WTC11 (cell line): ENCODE measurements around the gene CD101. TPM values are rescaled to one million over a fixed set of nuclear protein-coding genes. Genes with fewer than 3 reads are reported as not detected.

Experiments used
- ATAC-seq: fragments of 200-7000 bp; cut with Tn5 transposase; 2 replicates; pipeline ENCODE4 v1.10.0; 2021; ENCODE audit warnings: mild to moderate bottlenecking, moderate library complexity
- CTCF ChIA-PET: fragments of 300-600 bp; sonication (Branson Sonifier 250); formaldehyde crosslinking; loops from one replicate; lab custom pipeline; 2021; ENCODE audit warnings: antibody characterized with exemption; lab: Charles Lee
- POLR2A ChIA-PET: fragments of 350-600 bp; sonication (Branson Sonifier 250); formaldehyde crosslinking; loops from one replicate; lab custom pipeline; 2021; ENCODE audit warnings: antibody characterized with exemption; lab: Charles Lee
- DNase-seq: peaks from one replicate; pipeline ENCODE4 v3.0.0; 2021; ENCODE audit warnings: low spot score
- H3K27ac Mint-ChIP-seq: 2 replicates; pipeline ENCODE4 v1.8.0; 2021; ENCODE audit warnings: mixed read lengths
- H3K27me3 Mint-ChIP-seq: 2 replicates; pipeline ENCODE4 v1.8.0; 2021; ENCODE audit warnings: low read depth, mild to moderate bottlenecking, moderate library complexity, mixed read lengths
- H3K36me3 Mint-ChIP-seq: 2 replicates; pipeline ENCODE4 v1.8.0; 2021; ENCODE audit warnings: mixed read lengths
- H3K4me1 Mint-ChIP-seq: 2 replicates; pipeline ENCODE4 v1.8.0; 2022; ENCODE audit warnings: mixed read lengths
- H3K4me3 Mint-ChIP-seq: 2 replicates; pipeline ENCODE4 v1.8.0; 2021; ENCODE audit warnings: mild to moderate bottlenecking, moderate library complexity, mixed read lengths
- H3K9me3 Mint-ChIP-seq: 2 replicates; pipeline ENCODE4 v1.8.0; 2021; ENCODE audit warnings: mixed read lengths
- ATF1 ChIP-seq: sonication (generic); formaldehyde crosslinking; IDR thresholded peaks from 2 replicates; pipeline ENCODE4 v1.8.1; 2023; ENCODE audit warnings: mild to moderate bottlenecking, moderate library complexity, missing genetic modification reagents
- CREB1 ChIP-seq: sonication (generic); formaldehyde crosslinking; IDR thresholded peaks from 2 replicates; pipeline ENCODE4 v1.8.0; 2023; ENCODE audit warnings: mild to moderate bottlenecking, missing genetic modification reagents
- ELF4 ChIP-seq: sonication (generic); formaldehyde crosslinking; IDR thresholded peaks from 2 replicates; pipeline ENCODE4 v1.8.1; 2022; ENCODE audit warnings: low read depth, mild to moderate bottlenecking, moderate library complexity, missing genetic modification reagents
- GRHL2 ChIP-seq: fragments of 250-450 bp; sonication (Bioruptor Pico); IDR thresholded peaks from 2 replicates; pipeline ENCODE4 v1.8.0; 2022; ENCODE audit warnings: mild to moderate bottlenecking, moderate library complexity; ENCODE audit not compliant: insufficient replicate concordance, severe bottlenecking
- MXD4 ChIP-seq: fragments of 250-450 bp; sonication (Bioruptor Pico); IDR thresholded peaks from 2 replicates; pipeline ENCODE4 v1.8.0; 2021; ENCODE audit warnings: mild to moderate bottlenecking, moderate library complexity, borderline replicate concordance
- MYBL2 ChIP-seq: sonication (generic); formaldehyde crosslinking; IDR thresholded peaks from 2 replicates; pipeline ENCODE4 v1.8.1; 2023; ENCODE audit warnings: mild to moderate bottlenecking, moderate library complexity, missing genetic modification reagents
- OVOL2 ChIP-seq: fragments of 250-450 bp; sonication (Bioruptor Pico); IDR thresholded peaks from 2 replicates; pipeline ENCODE4 v1.9.0; 2021; ENCODE audit warnings: mild to moderate bottlenecking, borderline replicate concordance
- PRRX2 ChIP-seq: fragments of 250-450 bp; sonication (Bioruptor Pico); IDR thresholded peaks from 2 replicates; pipeline ENCODE4 v1.8.0; 2021; ENCODE audit warnings: mild to moderate bottlenecking
- RORB ChIP-seq: fragments of 250-450 bp; sonication (Bioruptor Pico); IDR thresholded peaks from 2 replicates; pipeline ENCODE4 v1.9.0; 2021; ENCODE audit warnings: mild to moderate bottlenecking
- TCF7 ChIP-seq: sonication (generic); formaldehyde crosslinking; IDR thresholded peaks from 2 replicates; pipeline ENCODE4 v1.8.0; 2022; ENCODE audit warnings: mild to moderate bottlenecking, low read depth, missing genetic modification reagents, moderate library complexity
- TEAD4 ChIP-seq: sonication (generic); formaldehyde crosslinking; IDR thresholded peaks from 2 replicates; pipeline ENCODE4 v1.8.0; 2022; ENCODE audit warnings: mild to moderate bottlenecking, missing genetic modification reagents
- ZNF121 ChIP-seq: sonication (generic); formaldehyde crosslinking; IDR thresholded peaks from 2 replicates; pipeline ENCODE4 v1.8.0; 2023; ENCODE audit warnings: missing genetic modification reagents
- ZNF232 ChIP-seq: sonication (generic); formaldehyde crosslinking; IDR thresholded peaks from 2 replicates; pipeline ENCODE4 v1.8.0; 2022; ENCODE audit warnings: mild to moderate bottlenecking, missing genetic modification reagents
- ZNF423 ChIP-seq: fragments of 250-450 bp; sonication (Bioruptor Pico); IDR thresholded peaks from 2 replicates; pipeline ENCODE4 v2.1.2; 2022; ENCODE audit warnings: mild to moderate bottlenecking, moderate library complexity
- total RNA-seq: library from RNA; stranded (reverse); gene quantifications from 3 replicates; pipeline ENCODE4 v1.2.3, GENCODE V29; 2021
- TF ChIP-seq, protein P1 (sequence below): sonication (generic); formaldehyde crosslinking; IDR thresholded peaks from 2 replicates; pipeline ENCODE4 v1.8.1; 2023; ENCODE audit warnings: mild to moderate bottlenecking, moderate library complexity, missing genetic modification reagents
- TF ChIP-seq, protein P2 (sequence below): fragments of 250-450 bp; sonication (Bioruptor Pico); IDR thresholded peaks from 2 replicates; pipeline ENCODE4 v2.1.2; 2022; ENCODE audit warnings: mild to moderate bottlenecking, moderate library complexity
- TF ChIP-seq, protein P3 (sequence below): sonication (generic); formaldehyde crosslinking; IDR thresholded peaks from 2 replicates; pipeline ENCODE4 v1.8.0; 2023; ENCODE audit warnings: mild to moderate bottlenecking, missing genetic modification reagents
- TF ChIP-seq, protein P4 (sequence below): fragments of 250-450 bp; sonication (Bioruptor Pico); IDR thresholded peaks from 2 replicates; pipeline ENCODE4 v1.9.0; 2021; ENCODE audit warnings: mild to moderate bottlenecking
- TF ChIP-seq, protein P5 (sequence below): fragments of 200-600 bp; IDR thresholded peaks from 2 replicates; pipeline ENCODE4 v1.8.0; 2022; ENCODE audit warnings: antibody characterized with exemption
- TF ChIP-seq, protein P6 (sequence below): sonication (generic); formaldehyde crosslinking; IDR thresholded peaks from 2 replicates; pipeline ENCODE4 v1.8.1; 2022; ENCODE audit warnings: mild to moderate bottlenecking, moderate library complexity, missing genetic modification reagents
- TF ChIP-seq, protein P7 (sequence below): sonication (generic); formaldehyde crosslinking; IDR thresholded peaks from 2 replicates; pipeline ENCODE4 v1.8.0; 2022; ENCODE audit warnings: mild to moderate bottlenecking, missing genetic modification reagents

Gene CD101
- total RNA-seq, 1 experiment from 2014 or later, result 1.4 TPM

DNA sequence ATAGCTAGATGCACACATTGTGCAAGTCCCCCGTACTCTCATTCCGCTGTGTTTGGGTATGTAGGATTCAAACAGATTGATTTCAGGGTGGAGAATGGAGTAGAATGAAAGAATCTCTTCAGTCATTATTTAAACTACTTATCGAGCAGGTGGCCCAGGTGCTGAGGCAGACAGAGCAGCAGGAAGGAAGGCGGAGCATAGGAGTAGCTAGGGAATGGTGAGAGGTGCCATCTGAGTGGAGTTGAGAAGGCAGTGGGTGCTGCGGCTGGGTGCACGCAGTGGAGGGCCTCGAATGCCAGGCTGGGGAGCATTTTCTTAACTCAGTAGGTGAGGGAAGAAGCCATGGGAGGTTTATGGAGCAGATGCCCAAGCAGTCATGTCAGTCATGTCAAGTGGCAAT, 45.2 kb upstream of the CD101 start:
- Mint-ChIP-seq H3K4me1 (no peaks in the 10 kb centered on the region), H3K27me3 (no peaks in the 10 kb centered on the region), H3K36me3 (peaks cover 13% of the 10 kb centered on the region), H3K9me3 (no peaks in the 10 kb centered on the region), H3K27ac (no peak overlapping the region), H3K4me3 (no peak overlapping the region)
- ATAC-seq, result no peak
- POLR2A ChIA-PET, result no interaction called here
- TF ChIP-seq RORB (CRISPR knock-in tag) (no peak), GRHL2 (CRISPR knock-in tag) (no peak), MYBL2 (CRISPR knock-in tag) (no peak), ATF1 (no peak), TCF7 (no peak), ZNF423 (no peak), TEAD4 (no peak), OVOL2 (CRISPR knock-in tag) (no peak)
- TF ChIP-seq, protein P1, sequence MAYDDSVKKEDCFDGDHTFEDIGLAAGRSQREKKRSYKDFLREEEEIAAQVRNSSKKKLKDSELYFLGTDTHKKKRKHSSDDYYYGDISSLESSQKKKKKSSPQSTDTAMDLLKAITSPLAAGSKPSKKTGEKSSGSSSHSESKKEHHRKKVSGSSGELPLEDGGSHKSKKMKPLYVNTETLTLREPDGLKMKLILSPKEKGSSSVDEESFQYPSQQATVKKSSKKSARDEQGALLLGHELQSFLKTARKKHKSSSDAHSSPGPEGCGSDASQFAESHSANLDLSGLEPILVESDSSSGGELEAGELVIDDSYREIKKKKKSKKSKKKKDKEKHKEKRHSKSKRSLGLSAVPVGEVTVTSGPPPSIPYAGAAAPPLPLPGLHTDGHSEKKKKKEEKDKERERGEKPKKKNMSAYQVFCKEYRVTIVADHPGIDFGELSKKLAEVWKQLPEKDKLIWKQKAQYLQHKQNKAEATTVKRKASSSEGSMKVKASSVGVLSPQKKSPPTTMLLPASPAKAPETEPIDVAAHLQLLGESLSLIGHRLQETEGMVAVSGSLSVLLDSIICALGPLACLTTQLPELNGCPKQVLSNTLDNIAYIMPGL (CRISPR knock-in tag), result no peak
- TF ChIP-seq, protein P2, sequence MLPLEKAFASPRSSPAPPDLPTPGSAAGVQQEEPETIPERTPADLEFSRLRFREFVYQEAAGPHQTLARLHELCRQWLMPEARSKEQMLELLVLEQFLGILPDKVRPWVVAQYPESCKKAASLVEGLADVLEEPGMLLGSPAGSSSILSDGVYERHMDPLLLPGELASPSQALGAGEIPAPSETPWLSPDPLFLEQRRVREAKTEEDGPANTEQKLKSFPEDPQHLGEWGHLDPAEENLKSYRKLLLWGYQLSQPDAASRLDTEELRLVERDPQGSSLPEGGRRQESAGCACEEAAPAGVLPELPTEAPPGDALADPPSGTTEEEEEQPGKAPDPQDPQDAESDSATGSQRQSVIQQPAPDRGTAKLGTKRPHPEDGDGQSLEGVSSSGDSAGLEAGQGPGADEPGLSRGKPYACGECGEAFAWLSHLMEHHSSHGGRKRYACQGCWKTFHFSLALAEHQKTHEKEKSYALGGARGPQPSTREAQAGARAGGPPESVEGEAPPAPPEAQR, result no peak
- TF ChIP-seq, protein P3, sequence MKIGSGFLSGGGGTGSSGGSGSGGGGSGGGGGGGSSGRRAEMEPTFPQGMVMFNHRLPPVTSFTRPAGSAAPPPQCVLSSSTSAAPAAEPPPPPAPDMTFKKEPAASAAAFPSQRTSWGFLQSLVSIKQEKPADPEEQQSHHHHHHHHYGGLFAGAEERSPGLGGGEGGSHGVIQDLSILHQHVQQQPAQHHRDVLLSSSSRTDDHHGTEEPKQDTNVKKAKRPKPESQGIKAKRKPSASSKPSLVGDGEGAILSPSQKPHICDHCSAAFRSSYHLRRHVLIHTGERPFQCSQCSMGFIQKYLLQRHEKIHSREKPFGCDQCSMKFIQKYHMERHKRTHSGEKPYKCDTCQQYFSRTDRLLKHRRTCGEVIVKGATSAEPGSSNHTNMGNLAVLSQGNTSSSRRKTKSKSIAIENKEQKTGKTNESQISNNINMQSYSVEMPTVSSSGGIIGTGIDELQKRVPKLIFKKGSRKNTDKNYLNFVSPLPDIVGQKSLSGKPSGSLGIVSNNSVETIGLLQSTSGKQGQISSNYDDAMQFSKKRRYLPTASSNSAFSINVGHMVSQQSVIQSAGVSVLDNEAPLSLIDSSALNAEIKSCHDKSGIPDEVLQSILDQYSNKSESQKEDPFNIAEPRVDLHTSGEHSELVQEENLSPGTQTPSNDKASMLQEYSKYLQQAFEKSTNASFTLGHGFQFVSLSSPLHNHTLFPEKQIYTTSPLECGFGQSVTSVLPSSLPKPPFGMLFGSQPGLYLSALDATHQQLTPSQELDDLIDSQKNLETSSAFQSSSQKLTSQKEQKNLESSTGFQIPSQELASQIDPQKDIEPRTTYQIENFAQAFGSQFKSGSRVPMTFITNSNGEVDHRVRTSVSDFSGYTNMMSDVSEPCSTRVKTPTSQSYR (CRISPR knock-in tag), result no peak
- no peak for DNase-seq
- CTCF ChIA-PET, result interaction anchor here (0.7 to 1.4 kb wide), 2 partner anchors 22 to 382 kb away, joined by 3 to 8 read pairs; no protein-coding TSS in a partner anchor

DNA sequence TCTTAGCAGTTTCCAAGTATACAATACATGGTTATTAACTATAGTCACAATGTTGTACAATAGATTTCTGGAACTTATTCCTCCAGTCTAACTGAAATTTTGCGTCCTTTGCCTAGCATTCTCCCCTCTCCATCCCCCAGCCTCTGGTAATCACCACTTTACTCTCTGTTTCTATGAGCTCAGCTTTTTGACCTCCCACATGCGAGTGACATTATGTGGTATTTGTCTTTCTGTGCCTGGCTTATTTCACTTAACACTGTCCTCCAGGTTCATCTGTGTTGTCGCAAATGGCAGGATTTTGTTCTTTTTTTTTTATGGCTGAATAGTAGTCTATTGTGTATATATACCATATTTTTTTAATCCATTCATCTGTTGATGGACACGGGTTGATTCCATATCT, 43.9 kb upstream of the CD101 start:
- no peak overlapping the region for H3K4me3 Mint-ChIP-seq
- CTCF ChIA-PET, result no interaction called here
- H3K36me3 Mint-ChIP-seq, result peaks cover 5% of the 10 kb centered on the region
- no peaks in the 10 kb centered on the region for H3K27me3 Mint-ChIP-seq
- no peak overlapping the region for H3K27ac Mint-ChIP-seq
- POLR2A ChIA-PET, result no interaction called here
- H3K4me1 Mint-ChIP-seq, result no peaks in the 10 kb centered on the region
- H3K9me3 Mint-ChIP-seq, result no peaks in the 10 kb centered on the region
- DNase-seq, result no peak
- no peak for ATAC-seq
- TF ChIP-seq ZNF232, result no peak
- TF ChIP-seq CREB1 (CRISPR knock-in tag), result no peak
- TF ChIP-seq, protein P4, sequence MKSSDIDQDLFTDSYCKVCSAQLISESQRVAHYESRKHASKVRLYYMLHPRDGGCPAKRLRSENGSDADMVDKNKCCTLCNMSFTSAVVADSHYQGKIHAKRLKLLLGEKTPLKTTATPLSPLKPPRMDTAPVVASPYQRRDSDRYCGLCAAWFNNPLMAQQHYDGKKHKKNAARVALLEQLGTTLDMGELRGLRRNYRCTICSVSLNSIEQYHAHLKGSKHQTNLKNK, result no peak
- TF ChIP-seq, protein P3 (CRISPR knock-in tag), result no peak
- TF ChIP-seq, protein P5, sequence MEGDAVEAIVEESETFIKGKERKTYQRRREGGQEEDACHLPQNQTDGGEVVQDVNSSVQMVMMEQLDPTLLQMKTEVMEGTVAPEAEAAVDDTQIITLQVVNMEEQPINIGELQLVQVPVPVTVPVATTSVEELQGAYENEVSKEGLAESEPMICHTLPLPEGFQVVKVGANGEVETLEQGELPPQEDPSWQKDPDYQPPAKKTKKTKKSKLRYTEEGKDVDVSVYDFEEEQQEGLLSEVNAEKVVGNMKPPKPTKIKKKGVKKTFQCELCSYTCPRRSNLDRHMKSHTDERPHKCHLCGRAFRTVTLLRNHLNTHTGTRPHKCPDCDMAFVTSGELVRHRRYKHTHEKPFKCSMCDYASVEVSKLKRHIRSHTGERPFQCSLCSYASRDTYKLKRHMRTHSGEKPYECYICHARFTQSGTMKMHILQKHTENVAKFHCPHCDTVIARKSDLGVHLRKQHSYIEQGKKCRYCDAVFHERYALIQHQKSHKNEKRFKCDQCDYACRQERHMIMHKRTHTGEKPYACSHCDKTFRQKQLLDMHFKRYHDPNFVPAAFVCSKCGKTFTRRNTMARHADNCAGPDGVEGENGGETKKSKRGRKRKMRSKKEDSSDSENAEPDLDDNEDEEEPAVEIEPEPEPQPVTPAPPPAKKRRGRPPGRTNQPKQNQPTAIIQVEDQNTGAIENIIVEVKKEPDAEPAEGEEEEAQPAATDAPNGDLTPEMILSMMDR, result no peak
- TF ChIP-seq, protein P6, sequence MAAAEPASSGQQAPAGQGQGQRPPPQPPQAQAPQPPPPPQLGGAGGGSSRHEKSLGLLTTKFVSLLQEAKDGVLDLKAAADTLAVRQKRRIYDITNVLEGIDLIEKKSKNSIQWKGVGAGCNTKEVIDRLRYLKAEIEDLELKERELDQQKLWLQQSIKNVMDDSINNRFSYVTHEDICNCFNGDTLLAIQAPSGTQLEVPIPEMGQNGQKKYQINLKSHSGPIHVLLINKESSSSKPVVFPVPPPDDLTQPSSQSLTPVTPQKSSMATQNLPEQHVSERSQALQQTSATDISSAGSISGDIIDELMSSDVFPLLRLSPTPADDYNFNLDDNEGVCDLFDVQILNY (CRISPR knock-in tag), result no peak
- no peak for TF ChIP-seq ZNF121 (CRISPR knock-in tag)
- TF ChIP-seq PRRX2, result no peak
- no peak for TF ChIP-seq MXD4 (CRISPR knock-in tag)
- no peak for TF ChIP-seq MYBL2 (CRISPR knock-in tag)
- no peak for TF ChIP-seq RORB (CRISPR knock-in tag)
- TF ChIP-seq TEAD4, result no peak
- TF ChIP-seq, protein P7, sequence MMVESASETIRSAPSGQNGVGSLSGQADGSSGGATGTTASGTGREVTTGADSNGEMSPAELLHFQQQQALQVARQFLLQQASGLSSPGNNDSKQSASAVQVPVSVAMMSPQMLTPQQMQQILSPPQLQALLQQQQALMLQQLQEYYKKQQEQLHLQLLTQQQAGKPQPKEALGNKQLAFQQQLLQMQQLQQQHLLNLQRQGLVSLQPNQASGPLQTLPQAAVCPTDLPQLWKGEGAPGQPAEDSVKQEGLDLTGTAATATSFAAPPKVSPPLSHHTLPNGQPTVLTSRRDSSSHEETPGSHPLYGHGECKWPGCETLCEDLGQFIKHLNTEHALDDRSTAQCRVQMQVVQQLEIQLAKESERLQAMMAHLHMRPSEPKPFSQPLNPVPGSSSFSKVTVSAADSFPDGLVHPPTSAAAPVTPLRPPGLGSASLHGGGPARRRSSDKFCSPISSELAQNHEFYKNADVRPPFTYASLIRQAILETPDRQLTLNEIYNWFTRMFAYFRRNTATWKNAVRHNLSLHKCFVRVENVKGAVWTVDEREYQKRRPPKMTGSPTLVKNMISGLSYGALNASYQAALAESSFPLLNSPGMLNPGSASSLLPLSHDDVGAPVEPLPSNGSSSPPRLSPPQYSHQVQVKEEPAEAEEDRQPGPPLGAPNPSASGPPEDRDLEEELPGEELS (CRISPR knock-in tag), result no peak
- TF ChIP-seq TCF7, result no peak
- TF ChIP-seq ELF4 (CRISPR knock-in tag), result no peak
